Gastrocnemius medialis (tissue), 4 donors: ENCODE results near the gene MEGF6. TPM values are rescaled to one million over a fixed set of nuclear protein-coding genes. Genes with fewer than 3 reads are reported as not detected.

Experiments
- ATAC-seq, 2 donors: fragments of 150-250 bp; one replicate each; pipeline ENCODE4 v1.9.1; 2016
- DNase-seq, 2 donors: peaks; one replicate each; pipeline ENCODE4 v3.0.0-alpha.2; 2019
- H3K27ac ChIP-seq, 4 donors: fragments of 200-600 bp; sonication (generic); 1 replicate in 1 of 4; 2 replicates in 3 of 4; pipeline ENCODE4 v1.5.1; 2016 to 2018; ENCODE audit warnings: mild to moderate bottlenecking in 2 of 4, moderate library complexity in 1 of 4
- H3K27me3 ChIP-seq, 3 donors: fragments of 200-600 bp; sonication (generic) in 2 of 3; 1 replicate in 1 of 3; 2 replicates in 2 of 3; pipeline versions ENCODE4 v1.5.1 to v1.6.0; 2016 to 2019; ENCODE audit warnings: mild to moderate bottlenecking in 1 of 3, moderate library complexity in 1 of 3
- H3K36me3 ChIP-seq, 2 donors: fragments of 200-600 bp; sonication (generic) in 1 of 2; one replicate each; pipeline ENCODE4 v1.5.1; 2017 to 2018
- H3K4me1 ChIP-seq, 2 donors: fragments of 200-600 bp; sonication (generic) in 1 of 2; one replicate each; pipeline ENCODE4 v1.5.1; 2016 to 2017; ENCODE audit warnings: mild to moderate bottlenecking in 2 of 2
- H3K4me3 ChIP-seq, 4 donors: fragments of 200-600 bp; sonication (generic) in 3 of 4; 1 replicate in 1 of 4; 2 replicates in 3 of 4; pipeline ENCODE4 v1.5.1; 2016 to 2019; ENCODE audit warnings: mild to moderate bottlenecking in 2 of 4
- H3K9me3 ChIP-seq, 3 donors: fragments of 200-600 bp; sonication (generic) in 2 of 3; 1 replicate in 1 of 3; 2 replicates in 2 of 3; pipeline ENCODE4 v1.5.1; 2016 to 2019
- POLR2A ChIP-seq, 2 donors: fragments of 450-650 bp; IDR thresholded peaks; one replicate each; pipeline ENCODE4 v1.6.1; 2017; ENCODE audit warnings: antibody characterized with exemption in 2 of 2, mild to moderate bottlenecking in 2 of 2, moderate library complexity in 2 of 2
- in situ Hi-C, 4 donors: fragments of 200-750 bp; cut with MboI; loops; one replicate each; pipeline versions ENCODE4 v1.15.0 to v1.8.0; 2017; ENCODE audit warnings: low sequenced_read_pairs in 4 of 4
- intact Hi-C: fragments of 100-400 bp; cut with DNase I; formaldehyde crosslinking; loops from one replicate; pipeline ENCODE4 v1.15.1; 2023; ENCODE audit warnings: low total_unique reads
- total RNA-seq, 4 donors: library from RNA; depleted of rRNA; stranded (reverse); fragments of >200 nt; gene quantifications; one replicate each; pipeline versions ENCODE4 v1.1.0 to v1.2.3, GENCODE V29; 2016
- TF ChIP-seq, protein P1 (sequence below), 5 experiments: fragments of 450-650 bp in 3 of 5; fragments of 200-600 bp in 2 of 5; sonication (generic) in 2 of 5; IDR thresholded peaks in 4 of 5; conservative IDR thresholded peaks in 1 of 5; 1 replicate in 4 of 5; 2 replicates in 1 of 5; pipeline ENCODE4 v1.5.1; 2016 to 2019; ENCODE audit warnings: antibody characterized with exemption in 5 of 5, mild to moderate bottlenecking in 3 of 5, moderate library complexity in 3 of 5

Gene MEGF6
- total RNA-seq, 4 donors from 2014 or later: 1.9 to 5.7 (median 4.9) TPM

DNA sequence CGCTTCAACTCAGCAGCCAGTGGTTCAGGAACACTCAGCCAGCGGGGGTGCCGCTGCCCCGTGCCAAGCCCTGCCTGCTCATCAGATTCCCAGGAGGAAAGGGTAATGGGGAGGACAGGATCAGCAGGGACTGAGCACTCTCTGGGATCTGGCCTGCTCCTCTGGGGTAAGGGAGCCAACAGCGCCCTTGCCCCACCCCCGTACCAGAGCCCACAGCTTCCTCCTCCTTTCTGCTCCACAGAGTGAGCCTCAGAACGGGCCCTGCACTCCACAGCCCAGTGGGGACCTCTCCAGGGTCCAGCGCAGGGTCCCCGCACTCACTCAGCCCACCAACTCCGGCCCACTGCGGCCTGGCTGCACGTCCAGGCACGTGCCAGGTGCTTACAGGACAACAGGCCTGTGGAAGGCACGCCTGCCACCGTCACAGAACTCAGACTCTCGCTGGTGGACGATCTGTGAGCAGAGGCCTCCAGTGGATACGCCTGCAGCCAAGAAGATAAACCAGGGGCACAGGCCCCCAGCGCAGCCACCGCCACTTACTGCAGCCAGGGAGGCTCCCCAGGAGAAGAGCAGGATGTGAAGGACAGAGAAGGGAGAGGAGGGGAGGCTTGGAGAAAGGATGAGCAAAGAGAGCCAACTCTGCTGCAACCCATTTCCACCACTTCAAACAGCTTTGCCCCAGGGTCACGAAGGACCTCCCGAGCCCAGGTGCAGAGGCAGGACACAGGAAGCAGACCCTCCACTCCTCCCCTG is 2.1 kb downstream of the MEGF6 start:
- in situ Hi-C loops: no loop called here
- H3K4me1 ChIP-seq: peaks cover 4 to 13% of the 10 kb centered on the region in 2 donors

DNA sequence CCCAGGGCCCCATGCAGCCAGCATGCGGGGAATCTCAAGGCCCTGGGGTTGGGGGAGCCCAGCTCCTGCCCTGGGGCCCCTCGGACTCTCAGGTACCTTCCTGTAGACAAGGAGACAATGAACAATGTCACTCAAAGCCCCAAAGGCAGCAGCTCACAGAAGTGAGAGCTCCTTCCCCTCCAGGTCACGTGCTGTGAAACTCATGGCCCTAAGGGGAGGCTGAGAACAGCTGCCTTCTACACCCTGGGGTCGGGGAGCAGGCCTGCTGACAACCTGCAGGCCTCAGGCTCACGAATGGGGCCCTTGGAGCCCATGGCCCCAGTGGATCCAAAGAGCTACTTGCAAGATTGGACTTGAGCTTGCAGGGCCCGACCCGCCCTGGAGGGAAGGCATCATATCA is 3.2 kb downstream of the MEGF6 start:
- no peak overlapping the region for H3K4me3 ChIP-seq
- no peak for DNase-seq
- intact Hi-C loops: no loop called here
- no peaks in the 10 kb centered on the region for H3K36me3 ChIP-seq
- no peaks in the 10 kb centered on the region for H3K9me3 ChIP-seq
- in situ Hi-C loops: no loop called here
- ATAC-seq: no peak
- TF ChIP-seq, protein P1, sequence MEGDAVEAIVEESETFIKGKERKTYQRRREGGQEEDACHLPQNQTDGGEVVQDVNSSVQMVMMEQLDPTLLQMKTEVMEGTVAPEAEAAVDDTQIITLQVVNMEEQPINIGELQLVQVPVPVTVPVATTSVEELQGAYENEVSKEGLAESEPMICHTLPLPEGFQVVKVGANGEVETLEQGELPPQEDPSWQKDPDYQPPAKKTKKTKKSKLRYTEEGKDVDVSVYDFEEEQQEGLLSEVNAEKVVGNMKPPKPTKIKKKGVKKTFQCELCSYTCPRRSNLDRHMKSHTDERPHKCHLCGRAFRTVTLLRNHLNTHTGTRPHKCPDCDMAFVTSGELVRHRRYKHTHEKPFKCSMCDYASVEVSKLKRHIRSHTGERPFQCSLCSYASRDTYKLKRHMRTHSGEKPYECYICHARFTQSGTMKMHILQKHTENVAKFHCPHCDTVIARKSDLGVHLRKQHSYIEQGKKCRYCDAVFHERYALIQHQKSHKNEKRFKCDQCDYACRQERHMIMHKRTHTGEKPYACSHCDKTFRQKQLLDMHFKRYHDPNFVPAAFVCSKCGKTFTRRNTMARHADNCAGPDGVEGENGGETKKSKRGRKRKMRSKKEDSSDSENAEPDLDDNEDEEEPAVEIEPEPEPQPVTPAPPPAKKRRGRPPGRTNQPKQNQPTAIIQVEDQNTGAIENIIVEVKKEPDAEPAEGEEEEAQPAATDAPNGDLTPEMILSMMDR (IDR thresholded peaks at IDR 0.05 in 4 of 5, conservative IDR thresholded peaks at IDR 0.05 in 1 of 5): no peak
- H3K27me3 ChIP-seq: peaks cover 23 to 53% (median 24%) of the 10 kb centered on the region in 3 donors
- no peak overlapping the region for H3K27ac ChIP-seq
- peaks cover 4 to 13% of the 10 kb centered on the region in 2 donors for H3K4me1 ChIP-seq

More for the DNA sequence above, 2.1 kb downstream of the MEGF6 start:
- intact Hi-C loops: no loop called here
- Histone ChIP-seq H3K27me3 (peaks cover 23 to 53% (median 24%) of the 10 kb centered on the region in 3 donors), H3K27ac (no peak overlapping the region), H3K9me3 (no peaks in the 10 kb centered on the region), H3K4me3 (no peak overlapping the region), H3K36me3 (no peaks in the 10 kb centered on the region)
- TF ChIP-seq, protein P1 (IDR thresholded peaks at IDR 0.05 in 4 of 5, conservative IDR thresholded peaks at IDR 0.05 in 1 of 5): no peak
- no peak for TF ChIP-seq POLR2A (IDR thresholded peaks at IDR 0.05)
- DNase-seq: no peak
- no peak for ATAC-seq

- H3K27ac ChIP-seq: no peak overlapping the region
- no peaks in the 10 kb centered on the region for H3K9me3 ChIP-seq
- H3K4me3 ChIP-seq: no peak overlapping the region
- intact Hi-C loops (no loop called here), in situ Hi-C loops (no loop called here)
- no peaks in the 10 kb centered on the region for H3K36me3 ChIP-seq
- TF ChIP-seq POLR2A (IDR thresholded peaks at IDR 0.05): no peak
- TF ChIP-seq, protein P1 (IDR thresholded peaks at IDR 0.05 in 4 of 5, conservative IDR thresholded peaks at IDR 0.05 in 1 of 5): no peak
- DNase-seq (no peak), ATAC-seq (no peak)
- peaks cover 22 to 53% (median 24%) of the 10 kb centered on the region in 3 donors for H3K27me3 ChIP-seq
- peaks cover 4 to 13% of the 10 kb centered on the region in 2 donors for H3K4me1 ChIP-seq
Measured at GRCh38 chr1:3607703-3608065, 3.6 kb downstream of the MEGF6 start.

GRCh38 chr1:3606779-3607702 is 4.3 kb downstream of the MEGF6 start:
- no peaks in the 10 kb centered on the region for H3K36me3 ChIP-seq
- no peak overlapping the region for H3K27ac ChIP-seq
- no peak for TF ChIP-seq POLR2A (IDR thresholded peaks at IDR 0.05)
- TF ChIP-seq, protein P1 (IDR thresholded peaks at IDR 0.05 in 4 of 5, conservative IDR thresholded peaks at IDR 0.05 in 1 of 5): no peak
- intact Hi-C loops: no loop called here
- H3K9me3 ChIP-seq: no peaks in the 10 kb centered on the region
- ATAC-seq (no peak), DNase-seq (no peak)
- no peak overlapping the region for H3K4me3 ChIP-seq
- peaks cover 4 to 13% of the 10 kb centered on the region in 2 donors for H3K4me1 ChIP-seq
- in situ Hi-C loops: no loop called here
- peaks cover 16 to 53% (median 24%) of the 10 kb centered on the region in 3 donors for H3K27me3 ChIP-seq
